HEK293 (cell line): ENCODE results near the gene DPP6.

Source experiments
- CTCF ChIA-PET: fragments of 350-600 bp; formaldehyde crosslinking; extraction: SDS; loops from one replicate; lab custom pipeline; 2021; ENCODE audit warnings: antibody characterized with exemption; lab: Yijun Ruan, JAX
- POLR2A ChIA-PET: fragments of 300-600 bp; formaldehyde crosslinking; extraction: SDS; loops from one replicate; lab custom pipeline; 2020; ENCODE audit warnings: antibody characterized with exemption, inconsistent platforms; lab: Yijun Ruan, JAX
- H3K27ac ChIP-seq: fragments of 200-500 bp; sonication (Bioruptor generic); 2 replicates; pipeline ENCODE4 v1.5.1; 2014; ENCODE audit warnings: low read depth, low read length, control low read depth, inconsistent platforms; ENCODE audit errors: extremely low read depth
- H3K36me3 ChIP-seq, 2 experiments: fragments of 200-500 bp in 1 of 2; sonication (Bioruptor generic) in 1 of 2; 1 replicate in 1 of 2; 2 replicates in 1 of 2; pipeline ENCODE4 v1.5.1; 2014 to 2017; ENCODE audit warnings: inconsistent platforms in 2 of 2, low read length in 2 of 2; ENCODE audit not compliant: control insufficient read depth in 2 of 2, insufficient read depth in 1 of 2
- H3K4me1 ChIP-seq: fragments of 200-500 bp; sonication (Bioruptor generic); 2 replicates; pipeline ENCODE4 v1.5.1; 2014; ENCODE audit warnings: mild to moderate bottlenecking, low read length, inconsistent platforms; ENCODE audit not compliant: control insufficient read depth, insufficient read depth
- H3K4me3 ChIP-seq: 2 replicates; pipeline ENCODE4 v1.5.1; 2011; ENCODE audit warnings: low read depth, mild to moderate bottlenecking, control low read depth, low read length, moderate library complexity
- H3K9me3 ChIP-seq: fragments of 200-500 bp; sonication (Bioruptor generic); 2 replicates; pipeline ENCODE4 v1.5.1; 2014; ENCODE audit warnings: low read depth, low read length, inconsistent platforms; ENCODE audit not compliant: control insufficient read depth, insufficient read depth
- BCL6B ChIP-seq: fragments of 450-650 bp; formaldehyde crosslinking; IDR thresholded peaks from 2 replicates; pipeline ENCODE4 v1.5.1; 2017; ENCODE audit warnings: missing biosample characterization, missing genetic modification characterization
- REST ChIP-seq: fragments of 450-650 bp; formaldehyde crosslinking; IDR thresholded peaks from 2 replicates; pipeline ENCODE4 v1.5.1; 2016; ENCODE audit warnings: missing biosample characterization, missing genetic modification characterization
- SCRT1 ChIP-seq: fragments of 450-650 bp; formaldehyde crosslinking; IDR thresholded peaks from 2 replicates; pipeline ENCODE4 v1.5.1; 2016; ENCODE audit warnings: missing biosample characterization, missing genetic modification characterization, borderline replicate concordance
- SCRT2 ChIP-seq: fragments of 450-650 bp; formaldehyde crosslinking; IDR thresholded peaks from 2 replicates; pipeline ENCODE4 v1.5.1; 2016; ENCODE audit warnings: missing biosample characterization, missing genetic modification characterization
- YY2 ChIP-seq: fragments of 450-650 bp; formaldehyde crosslinking; IDR thresholded peaks from 2 replicates; pipeline ENCODE4 v1.5.1; 2016; ENCODE audit warnings: missing biosample characterization, missing genetic modification characterization
- ZFP3 ChIP-seq: fragments of 450-650 bp; formaldehyde crosslinking; IDR thresholded peaks from 2 replicates; pipeline ENCODE4 v1.5.1; 2016; ENCODE audit warnings: low read depth, missing biosample characterization, missing genetic modification characterization
- ZNF350 ChIP-seq: fragments of 450-650 bp; formaldehyde crosslinking; IDR thresholded peaks from 2 replicates; pipeline ENCODE4 v1.5.0; 2017; ENCODE audit warnings: missing biosample characterization, mild to moderate bottlenecking, missing genetic modification characterization
- ZNF544 ChIP-seq: fragments of 450-650 bp; formaldehyde crosslinking; IDR thresholded peaks from 2 replicates; pipeline ENCODE4 v1.5.0; 2017; ENCODE audit warnings: missing biosample characterization, missing genetic modification characterization
- ZNF558 ChIP-seq: fragments of 450-650 bp; formaldehyde crosslinking; IDR thresholded peaks from 2 replicates; pipeline ENCODE4 v1.5.1; 2016; ENCODE audit warnings: missing biosample characterization, missing genetic modification characterization
- ZNF596 ChIP-seq: fragments of 450-650 bp; IDR thresholded peaks from 2 replicates; pipeline ENCODE4 v1.5.0; 2018; ENCODE audit warnings: missing biosample characterization, mild to moderate bottlenecking, missing genetic modification characterization, moderate library complexity
- ZNF76 ChIP-seq: fragments of 450-650 bp; formaldehyde crosslinking; IDR thresholded peaks from 2 replicates; pipeline ENCODE4; 2016; ENCODE audit warnings: low read depth, missing biosample characterization, missing genetic modification characterization, borderline replicate concordance
- ZSCAN16 ChIP-seq: fragments of 450-650 bp; formaldehyde crosslinking; IDR thresholded peaks from 2 replicates; pipeline ENCODE4 v1.5.1; 2016; ENCODE audit warnings: missing biosample characterization, missing genetic modification characterization
- TF ChIP-seq, protein P1 (sequence below): fragments of 450-650 bp; formaldehyde crosslinking; IDR thresholded peaks from 2 replicates; pipeline ENCODE4 v1.5.1; 2016; ENCODE audit warnings: missing biosample characterization, missing genetic modification characterization
- TF ChIP-seq, protein P2 (sequence below): fragments of 450-650 bp; formaldehyde crosslinking; IDR thresholded peaks from 2 replicates; pipeline ENCODE4 v1.5.1; 2016; ENCODE audit warnings: missing biosample characterization, missing genetic modification characterization
- TF ChIP-seq, protein P3 (sequence below): fragments of 450-650 bp; IDR thresholded peaks from 2 replicates; pipeline ENCODE4 v1.5.1; 2018; ENCODE audit warnings: missing biosample characterization, missing genetic modification characterization

Gene DPP6

DNA sequence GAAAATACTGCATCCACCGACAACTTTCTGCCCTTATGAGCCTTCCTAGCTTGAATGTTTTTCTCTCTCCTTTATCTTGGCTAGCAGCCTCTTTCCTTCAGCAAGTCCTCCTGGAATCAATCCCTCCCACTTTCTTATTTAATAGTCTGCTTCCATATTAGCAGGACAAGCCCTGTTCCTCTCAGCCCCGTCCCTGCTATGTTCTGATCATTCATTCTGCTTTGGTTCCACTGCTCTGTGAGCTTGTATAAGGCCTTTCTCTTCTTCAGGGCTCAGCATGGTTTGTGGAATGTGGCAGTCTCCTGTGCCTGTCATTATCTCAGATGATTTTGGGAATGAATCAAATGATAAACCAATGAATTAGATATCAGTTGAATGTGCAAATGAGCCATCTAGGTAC is 420.1 kb downstream of the DPP6 start:
- Histone ChIP-seq H3K9me3 (no peaks in the 10 kb centered on the region), H3K4me1 (no peaks in the 10 kb centered on the region), H3K27ac (no peak overlapping the region), H3K4me3 (no peak overlapping the region), H3K36me3 (no peaks in the 10 kb centered on the region)
- ChIA-PET POLR2A (no interaction called here), CTCF (interaction anchor here (0.6 kb wide), 1 partner anchor 1257 kb away, joined by 3 read pairs; no protein-coding TSS in a partner anchor)
- no peak for TF ChIP-seq ZFP3 (tag by site-specific recombination)
- TF ChIP-seq ZSCAN16 (tag by site-specific recombination), result no peak
- TF ChIP-seq ZNF544 (tag by site-specific recombination), result no peak
- no peak for TF ChIP-seq ZNF596
- no peak for TF ChIP-seq ZNF350 (tag by site-specific recombination)

GRCh38 chr7:154473360-154473759 is 421.2 kb downstream of the DPP6 start:
- POLR2A ChIA-PET, result no interaction called here

DNA sequence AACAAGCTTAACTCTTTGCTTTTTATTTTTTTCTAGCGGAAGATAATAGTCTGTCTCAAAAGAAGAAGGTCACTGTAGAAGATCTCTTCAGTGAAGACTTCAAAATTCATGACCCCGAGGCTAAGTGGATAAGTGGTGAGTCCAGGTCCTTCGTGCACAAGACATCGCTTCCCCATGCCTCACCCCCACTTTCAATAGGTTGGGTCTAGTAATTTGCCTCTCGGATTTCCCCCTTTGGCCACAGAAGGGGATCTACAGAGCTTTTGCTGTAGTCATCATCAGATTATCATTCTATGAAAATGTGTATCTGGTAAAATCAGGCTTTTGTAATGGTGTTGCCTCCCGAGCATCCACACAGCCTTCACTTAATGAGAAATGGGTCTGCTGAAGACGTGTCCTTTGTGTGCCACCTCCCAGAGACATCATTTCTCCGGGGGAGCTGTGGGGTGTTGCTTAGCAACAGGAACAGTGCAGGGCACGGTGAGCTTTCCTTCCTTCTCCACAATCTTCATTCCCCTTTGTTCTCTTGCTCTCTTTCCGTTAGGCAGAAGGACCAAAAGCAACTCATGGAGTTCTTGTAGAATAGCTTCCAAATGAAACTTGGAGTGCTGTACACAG is 422.8 kb downstream of the DPP6 start:
- Histone ChIP-seq H3K4me1 (no peaks in the 10 kb centered on the region), H3K9me3 (no peaks in the 10 kb centered on the region), H3K27ac (no peak overlapping the region), H3K4me3 (no peak overlapping the region), H3K36me3 (no peaks in the 10 kb centered on the region)
- TF ChIP-seq, protein P1, sequence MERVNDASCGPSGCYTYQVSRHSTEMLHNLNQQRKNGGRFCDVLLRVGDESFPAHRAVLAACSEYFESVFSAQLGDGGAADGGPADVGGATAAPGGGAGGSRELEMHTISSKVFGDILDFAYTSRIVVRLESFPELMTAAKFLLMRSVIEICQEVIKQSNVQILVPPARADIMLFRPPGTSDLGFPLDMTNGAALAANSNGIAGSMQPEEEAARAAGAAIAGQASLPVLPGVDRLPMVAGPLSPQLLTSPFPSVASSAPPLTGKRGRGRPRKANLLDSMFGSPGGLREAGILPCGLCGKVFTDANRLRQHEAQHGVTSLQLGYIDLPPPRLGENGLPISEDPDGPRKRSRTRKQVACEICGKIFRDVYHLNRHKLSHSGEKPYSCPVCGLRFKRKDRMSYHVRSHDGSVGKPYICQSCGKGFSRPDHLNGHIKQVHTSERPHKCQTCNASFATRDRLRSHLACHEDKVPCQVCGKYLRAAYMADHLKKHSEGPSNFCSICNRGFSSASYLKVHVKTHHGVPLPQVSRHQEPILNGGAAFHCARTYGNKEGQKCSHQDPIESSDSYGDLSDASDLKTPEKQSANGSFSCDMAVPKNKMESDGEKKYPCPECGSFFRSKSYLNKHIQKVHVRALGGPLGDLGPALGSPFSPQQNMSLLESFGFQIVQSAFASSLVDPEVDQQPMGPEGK (tag by site-specific recombination), result no peak
- TF ChIP-seq, protein P2, sequence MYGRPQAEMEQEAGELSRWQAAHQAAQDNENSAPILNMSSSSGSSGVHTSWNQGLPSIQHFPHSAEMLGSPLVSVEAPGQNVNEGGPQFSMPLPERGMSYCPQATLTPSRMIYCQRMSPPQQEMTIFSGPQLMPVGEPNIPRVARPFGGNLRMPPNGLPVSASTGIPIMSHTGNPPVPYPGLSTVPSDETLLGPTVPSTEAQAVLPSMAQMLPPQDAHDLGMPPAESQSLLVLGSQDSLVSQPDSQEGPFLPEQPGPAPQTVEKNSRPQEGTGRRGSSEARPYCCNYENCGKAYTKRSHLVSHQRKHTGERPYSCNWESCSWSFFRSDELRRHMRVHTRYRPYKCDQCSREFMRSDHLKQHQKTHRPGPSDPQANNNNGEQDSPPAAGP (tag by site-specific recombination), result no peak
- no peak for TF ChIP-seq REST (tag by site-specific recombination)
- ChIA-PET POLR2A (no interaction called here), CTCF (interaction anchor here (0.7 kb wide), 1 partner anchor 21 kb away, joined by 4 read pairs; no protein-coding TSS in a partner anchor)

More at GRCh38 chr7:154473360-154473759, 421.2 kb downstream of the DPP6 start:
- H3K9me3 ChIP-seq, result no peaks in the 10 kb centered on the region
- no peak overlapping the region for H3K27ac ChIP-seq
- no peaks in the 10 kb centered on the region for H3K4me1 ChIP-seq
- no peaks in the 10 kb centered on the region for H3K36me3 ChIP-seq
- CTCF ChIA-PET, result interaction anchor here (0.6 kb wide), 1 partner anchor 204 kb away, joined by 3 read pairs; no protein-coding TSS in a partner anchor
- no peak overlapping the region for H3K4me3 ChIP-seq
- no peak for TF ChIP-seq YY2
- no peak for TF ChIP-seq ZNF76 (tag by site-specific recombination)
- no peak for TF ChIP-seq BCL6B (tag by site-specific recombination)
- no peak for TF ChIP-seq SCRT1 (tag by site-specific recombination)
- TF ChIP-seq, protein P3, sequence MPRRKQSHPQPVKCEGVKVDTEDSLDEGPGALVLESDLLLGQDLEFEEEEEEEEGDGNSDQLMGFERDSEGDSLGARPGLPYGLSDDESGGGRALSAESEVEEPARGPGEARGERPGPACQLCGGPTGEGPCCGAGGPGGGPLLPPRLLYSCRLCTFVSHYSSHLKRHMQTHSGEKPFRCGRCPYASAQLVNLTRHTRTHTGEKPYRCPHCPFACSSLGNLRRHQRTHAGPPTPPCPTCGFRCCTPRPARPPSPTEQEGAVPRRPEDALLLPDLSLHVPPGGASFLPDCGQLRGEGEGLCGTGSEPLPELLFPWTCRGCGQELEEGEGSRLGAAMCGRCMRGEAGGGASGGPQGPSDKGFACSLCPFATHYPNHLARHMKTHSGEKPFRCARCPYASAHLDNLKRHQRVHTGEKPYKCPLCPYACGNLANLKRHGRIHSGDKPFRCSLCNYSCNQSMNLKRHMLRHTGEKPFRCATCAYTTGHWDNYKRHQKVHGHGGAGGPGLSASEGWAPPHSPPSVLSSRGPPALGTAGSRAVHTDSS (tag by site-specific recombination), result no peak
- no peak for TF ChIP-seq SCRT2
- TF ChIP-seq ZNF558, result no peak
